ENCODE results near the gene NSUN7.
A peak's percentile ranks its signal among the peaks of the same experiment; 100 is the strongest.
"Not testable (repeated sequence)": the region's sequence is repeated elsewhere in the genome, so short reads cannot be mapped to it uniquely, and the experiment has no call there.

The NSUN7 gene, protein sequence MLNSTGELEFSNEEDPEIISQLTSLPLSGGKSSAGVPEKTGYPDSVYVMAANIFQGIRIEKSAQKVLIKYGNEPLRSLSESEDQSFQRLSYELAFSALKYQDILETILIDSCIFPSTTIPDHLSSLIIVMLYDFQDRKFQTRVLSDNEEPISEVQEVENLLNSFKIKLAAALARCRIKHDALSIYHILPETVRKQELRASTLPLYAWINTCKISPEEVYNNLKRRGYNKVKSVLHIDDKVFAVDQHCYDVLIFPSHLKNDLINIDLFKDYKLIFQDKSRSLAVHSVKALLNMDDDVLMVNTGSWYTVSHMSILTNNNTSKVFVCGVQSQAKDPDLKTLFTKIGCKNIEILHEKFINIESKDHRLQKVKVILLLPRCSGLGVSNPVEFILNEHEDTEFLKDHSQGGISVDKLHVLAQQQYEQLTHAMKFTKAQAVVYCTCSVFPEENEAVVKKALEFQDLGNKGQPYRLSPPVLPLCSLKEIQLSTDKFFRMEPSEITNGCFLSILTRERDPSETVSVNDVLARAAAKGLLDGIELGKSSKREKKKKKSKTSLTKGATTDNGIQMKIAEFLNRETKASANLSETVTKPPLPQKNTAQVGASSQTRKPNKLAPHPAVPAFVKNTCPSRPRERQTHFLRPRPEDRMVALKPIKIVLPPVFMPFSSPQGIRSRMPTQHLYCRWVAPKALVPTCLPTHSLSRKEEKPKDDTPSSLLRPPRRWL

DNA sequence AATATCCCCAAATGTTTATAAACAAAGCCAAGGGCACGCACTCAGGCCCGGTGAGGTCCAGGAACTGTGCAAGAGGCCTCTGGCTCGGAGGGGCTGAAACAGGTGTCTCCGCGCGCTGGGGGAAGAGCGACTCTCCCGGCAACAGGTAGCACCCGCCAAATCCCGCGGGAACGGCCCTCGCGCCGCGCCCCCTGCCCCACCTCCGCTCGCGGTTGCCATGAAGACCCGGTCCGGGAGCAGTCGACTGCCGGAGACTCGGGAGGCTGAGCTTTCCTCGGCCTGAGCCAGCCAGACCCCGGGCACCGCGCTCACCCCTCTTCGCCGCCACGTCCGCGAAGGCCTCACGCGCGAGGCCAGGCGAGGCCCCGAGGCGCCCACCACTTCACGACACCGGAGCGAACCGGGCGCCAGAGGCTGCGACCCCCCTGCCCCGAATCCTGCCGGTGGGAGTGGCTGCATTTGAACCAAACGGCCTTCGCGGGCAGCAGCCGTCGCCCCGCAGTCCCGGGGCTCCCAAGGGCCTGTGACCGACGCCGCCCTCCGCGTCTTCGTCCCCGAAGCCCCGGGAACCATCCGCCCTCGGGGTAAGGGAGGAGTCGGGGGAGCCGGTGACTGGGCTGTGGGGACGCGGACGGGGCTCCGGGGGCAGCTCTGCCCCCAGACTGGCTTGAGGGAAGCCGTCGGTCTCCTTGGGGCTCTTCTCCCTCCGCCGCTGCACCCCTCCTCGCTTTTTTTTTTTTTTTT lies at the start of gene NSUN7:
Gene NSUN7 (plus strand): TSS at position 239 of the 744 bp plus-strand sequence. CDS start 739 bp downstream, outside the sequence.
- DNase-seq: peak; percentile 74

DNA sequence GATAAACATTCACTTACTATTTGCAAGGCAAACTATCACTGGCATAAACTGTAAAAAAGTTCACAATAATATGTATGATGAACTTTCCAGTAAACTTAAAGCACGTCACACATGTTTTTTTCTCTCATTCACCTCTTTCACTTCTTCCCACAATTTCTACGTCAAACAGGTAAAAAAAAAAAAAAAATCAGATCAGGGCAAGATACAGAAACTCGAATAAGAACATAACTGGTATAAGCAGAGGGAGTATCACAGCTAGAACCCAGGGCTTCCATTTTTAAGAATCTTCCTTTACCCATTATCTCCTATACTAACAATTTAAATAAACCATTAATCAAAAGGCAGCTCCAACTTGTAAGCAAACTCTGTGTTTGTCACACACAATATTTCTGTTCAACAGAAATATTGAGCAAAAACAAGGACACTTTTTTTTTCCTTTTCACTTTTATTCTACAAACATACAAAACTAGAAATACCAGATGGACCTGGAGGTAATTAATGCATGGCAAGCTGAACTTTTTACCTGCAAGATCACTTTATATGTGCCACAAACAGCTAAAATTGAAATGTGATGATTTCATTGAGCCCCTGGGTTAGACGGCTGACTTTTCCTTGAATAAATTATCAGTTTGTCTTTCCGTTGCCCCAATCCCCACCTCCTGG lies 47.5 kb upstream of the NSUN7 start:
- DNase-seq: no peak

DNA sequence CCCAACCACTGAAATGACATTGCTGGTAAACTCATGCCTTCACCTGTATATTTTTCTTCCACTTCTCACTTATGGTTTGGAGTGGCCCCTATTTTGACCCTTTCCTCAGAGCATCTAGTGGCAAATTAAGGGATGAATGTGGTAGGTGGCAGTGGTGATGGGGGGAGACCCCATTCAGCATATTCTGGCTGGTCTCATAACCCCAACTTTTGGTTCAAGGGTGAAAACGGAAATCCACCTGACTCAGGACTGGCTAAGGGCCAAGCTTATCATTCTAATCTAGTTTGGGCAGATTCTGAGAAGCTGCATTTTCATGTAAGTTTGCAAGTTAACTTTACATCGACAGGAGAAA lies 47.0 kb upstream of the NSUN7 start:
- no peak for DNase-seq

DNA sequence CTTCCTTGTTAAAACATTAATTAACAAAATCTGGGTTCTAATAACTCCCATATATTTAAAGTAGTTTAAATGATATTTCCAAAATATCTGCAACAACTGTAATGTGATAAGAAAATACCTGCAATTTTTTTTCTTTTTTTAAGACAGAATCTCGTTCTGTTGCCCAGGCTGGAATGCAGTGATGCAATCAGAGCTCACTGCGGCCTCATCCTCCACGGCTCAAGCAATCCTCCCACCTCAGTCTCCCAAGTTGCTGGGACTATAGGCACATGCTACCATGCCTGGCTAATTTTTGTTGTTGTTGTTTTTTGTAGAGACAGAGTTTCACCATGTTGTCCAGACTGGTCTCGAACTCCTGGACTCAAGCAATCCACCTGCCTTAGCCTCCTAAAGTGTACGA lies 45.7 kb upstream of the NSUN7 start:
- DNase-seq: no peak

DNA sequence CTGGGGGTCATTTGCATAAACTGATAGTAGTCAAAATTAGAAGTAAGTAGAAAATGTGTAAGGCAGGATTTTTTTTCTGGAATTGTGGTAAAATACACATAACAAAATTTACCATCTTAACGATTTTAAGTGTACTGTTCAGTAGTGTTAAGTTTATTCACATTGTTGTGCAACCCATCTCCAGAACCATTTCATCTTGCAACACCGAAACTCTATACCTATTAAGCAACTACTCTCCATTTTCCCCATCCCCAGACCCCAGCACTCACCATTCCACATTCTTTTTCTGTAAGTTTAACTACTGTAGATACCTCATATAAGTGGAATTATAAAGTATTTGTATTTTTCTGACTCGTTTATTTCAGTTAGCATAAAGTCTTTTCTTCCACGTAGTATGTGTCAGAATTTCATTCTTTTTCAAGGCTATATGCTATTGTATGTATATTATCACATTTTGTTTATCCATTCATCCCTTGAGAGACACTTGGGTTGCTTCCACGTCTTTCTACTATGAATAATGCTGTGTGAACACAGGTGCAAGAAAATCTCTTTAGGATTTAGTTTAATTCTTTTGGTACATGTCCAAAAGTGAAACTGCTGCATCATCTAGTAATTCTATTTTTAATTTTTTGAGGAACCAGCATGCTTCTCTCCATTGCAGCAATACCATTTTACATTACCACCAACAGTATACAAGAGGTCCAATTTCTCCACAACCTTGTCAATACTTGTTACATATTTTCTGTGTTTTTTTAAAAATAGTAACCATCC lies 39.1 kb upstream of the NSUN7 start:
- DNase-seq: no peak

DNA sequence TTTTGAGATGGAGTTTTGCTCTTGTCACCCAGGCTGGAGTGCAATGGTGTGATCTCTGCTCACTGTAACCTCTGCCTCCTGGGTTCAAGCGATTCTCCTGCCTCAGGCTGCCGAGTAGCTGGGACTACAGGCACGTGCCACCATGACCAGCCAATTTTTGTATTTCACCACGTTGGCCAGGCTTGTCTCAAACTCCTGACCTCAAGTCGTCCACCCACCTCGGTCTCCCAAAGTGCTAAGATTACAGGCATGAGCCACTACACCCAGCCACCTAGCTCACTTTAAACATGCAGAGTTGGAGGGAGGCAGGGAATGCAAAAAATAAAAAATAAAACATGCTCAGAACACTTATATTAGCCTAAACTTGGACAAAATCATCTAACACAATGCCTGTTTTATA lies 36.8 kb upstream of the NSUN7 start:
- not testable (repeated sequence) for DNase-seq

DNA sequence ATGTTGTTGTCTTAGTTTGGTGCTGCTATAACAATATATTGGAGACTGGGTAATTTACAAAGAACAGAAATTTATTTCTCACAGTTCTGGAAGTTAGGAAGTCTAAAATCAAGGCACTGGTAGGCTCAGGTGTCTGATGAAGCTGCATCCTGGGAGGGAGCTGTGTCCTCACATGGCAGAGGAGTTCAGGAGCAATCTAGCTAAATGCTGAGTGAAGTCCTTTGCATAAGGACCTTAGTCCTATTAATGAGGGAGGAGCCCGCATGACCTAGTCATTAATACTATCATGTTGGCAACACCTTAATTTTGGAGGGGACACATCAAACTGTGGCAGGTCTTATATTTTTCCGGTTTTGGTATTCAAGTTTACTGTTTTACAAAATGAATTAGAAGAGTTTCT lies 36.0 kb upstream of the NSUN7 start:
- no peak for DNase-seq

DNA sequence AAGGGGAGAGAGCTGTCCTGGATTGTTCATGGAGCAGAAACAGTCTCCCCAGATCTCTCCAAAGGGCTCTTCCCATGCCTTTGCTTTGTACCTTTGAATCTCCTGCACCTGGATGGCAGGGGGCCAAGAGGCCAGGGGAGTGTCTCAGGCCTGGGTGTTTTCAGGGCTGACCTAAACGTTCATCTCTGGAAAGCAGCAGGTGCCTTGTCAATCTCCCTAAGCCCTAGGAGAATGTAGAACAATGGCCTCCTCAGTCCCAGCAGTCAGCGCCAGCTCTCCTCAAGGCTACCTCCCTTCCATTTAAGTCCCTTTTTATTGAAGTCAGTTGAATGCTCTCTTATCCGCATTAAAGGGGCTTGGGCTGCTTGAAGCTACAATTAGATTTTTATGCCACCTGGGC lies 31.2 kb upstream of the NSUN7 start:
- peak; percentile 21 for DNase-seq

DNA sequence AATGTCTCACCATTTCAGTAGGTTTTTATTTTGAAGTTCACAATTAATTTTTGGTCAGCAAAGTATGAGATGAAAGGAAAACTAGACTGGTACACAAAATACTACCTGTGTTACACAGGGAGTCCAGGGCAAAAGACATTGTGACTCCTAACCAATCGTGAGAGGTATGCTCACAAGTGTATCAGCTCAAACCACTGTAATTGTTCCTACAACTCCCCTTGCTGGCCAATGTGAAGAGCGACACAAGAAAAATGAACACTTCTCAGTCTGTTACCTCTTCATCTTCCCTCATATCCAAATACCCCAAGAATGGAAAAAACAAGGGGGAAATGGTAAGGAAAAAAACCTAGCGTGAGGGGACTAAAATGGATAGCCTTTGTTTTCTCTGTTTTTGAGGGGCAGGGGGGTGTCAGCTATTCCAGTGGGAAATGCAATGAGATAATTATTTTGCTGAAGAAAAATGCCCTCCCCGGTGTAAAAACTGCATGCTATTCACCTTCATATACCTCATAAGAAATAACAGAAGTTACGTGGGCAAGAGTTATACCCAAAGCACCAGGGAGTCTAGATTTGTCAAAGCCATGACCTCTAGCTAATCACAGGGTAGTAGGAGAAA lies 30.6 kb upstream of the NSUN7 start:
- DNase-seq: peak; percentile 63

DNA sequence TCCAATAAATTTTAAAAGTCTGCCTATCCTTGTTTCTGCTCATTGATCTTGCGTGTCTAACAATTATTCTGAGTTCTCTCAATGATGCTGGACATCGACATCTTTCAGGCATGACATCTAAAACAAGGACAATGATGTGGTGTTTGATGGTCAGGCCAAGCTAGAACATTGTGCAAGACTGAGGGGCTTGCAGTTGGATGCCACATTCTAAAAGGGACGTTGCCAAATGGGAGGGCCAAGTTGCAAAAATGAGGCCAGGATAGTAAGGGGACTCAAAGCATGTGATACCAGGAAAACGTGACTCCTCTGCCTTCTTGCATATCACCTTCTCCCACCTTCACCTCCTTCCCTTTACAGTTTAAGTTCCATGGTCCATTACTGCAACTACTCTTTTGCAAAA lies 29.4 kb upstream of the NSUN7 start:
- no peak for DNase-seq

DNA sequence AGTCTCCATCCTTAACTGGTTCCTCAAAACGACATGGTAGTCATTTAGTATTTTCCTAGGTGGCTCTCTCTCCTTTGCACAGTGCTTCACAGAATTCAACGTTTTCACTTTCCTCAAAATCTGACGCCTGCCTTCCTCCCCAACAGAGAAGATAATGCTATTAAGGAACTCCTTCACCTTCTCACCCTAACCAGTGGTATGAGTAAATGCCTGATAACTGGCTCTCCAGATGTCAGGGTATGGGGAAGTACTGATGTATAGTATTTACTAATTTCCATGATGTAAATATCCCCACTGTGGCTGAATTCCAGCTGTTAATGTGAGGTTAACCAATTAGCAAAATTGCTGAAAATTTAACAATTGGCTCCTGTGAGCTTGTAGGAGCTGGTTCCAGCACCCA lies 28.8 kb upstream of the NSUN7 start:
- DNase-seq: no peak

DNA sequence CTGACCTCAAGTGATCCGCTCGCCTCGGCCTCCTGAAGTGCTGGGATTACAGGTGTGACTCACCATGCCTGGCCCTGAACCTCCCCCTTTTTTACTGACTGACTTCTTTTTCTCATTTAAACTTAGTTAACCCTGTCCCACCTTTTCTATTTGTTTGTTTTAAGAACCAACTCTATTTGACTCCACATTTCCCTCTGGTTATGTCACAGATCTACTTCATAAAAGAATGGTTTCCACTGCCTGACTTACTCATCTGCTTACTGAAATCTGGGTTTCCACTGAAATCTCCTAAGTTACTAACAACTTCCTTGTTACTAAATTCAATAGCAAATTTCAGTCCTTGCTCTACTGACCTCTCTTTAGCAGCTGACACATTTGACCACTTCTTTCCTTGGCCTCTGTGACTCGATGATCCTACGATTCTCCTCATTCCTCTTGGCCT lies 28.0 kb upstream of the NSUN7 start:
- DNase-seq: no peak

DNA sequence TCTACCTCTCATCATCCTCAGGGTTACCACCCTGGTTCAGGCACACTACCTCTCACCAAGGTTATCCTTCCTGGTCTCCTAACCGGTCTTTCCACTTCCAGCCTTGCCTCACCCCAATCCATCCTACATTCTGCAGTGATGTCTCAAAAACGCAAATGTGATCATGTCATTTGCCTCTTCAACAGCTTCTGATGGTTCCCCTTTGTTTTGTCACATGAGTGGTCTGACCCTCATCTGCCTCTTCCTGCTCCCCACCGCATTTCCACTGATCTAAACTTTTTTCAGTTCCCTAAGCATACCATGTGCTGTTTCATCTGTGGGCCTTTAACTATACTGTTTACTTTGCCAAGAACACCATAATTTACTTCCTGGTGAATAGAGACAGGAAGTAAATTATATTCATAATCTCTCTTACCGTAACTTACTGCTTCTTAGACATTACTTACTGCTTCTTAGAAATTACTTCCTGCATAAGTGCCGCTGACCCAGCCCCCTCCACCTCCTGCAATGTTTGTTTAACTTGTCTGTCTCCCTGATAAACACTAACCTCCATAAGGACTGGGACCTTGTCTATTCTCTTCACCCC lies 27.1 kb upstream of the NSUN7 start:
- DNase-seq: no peak

DNA sequence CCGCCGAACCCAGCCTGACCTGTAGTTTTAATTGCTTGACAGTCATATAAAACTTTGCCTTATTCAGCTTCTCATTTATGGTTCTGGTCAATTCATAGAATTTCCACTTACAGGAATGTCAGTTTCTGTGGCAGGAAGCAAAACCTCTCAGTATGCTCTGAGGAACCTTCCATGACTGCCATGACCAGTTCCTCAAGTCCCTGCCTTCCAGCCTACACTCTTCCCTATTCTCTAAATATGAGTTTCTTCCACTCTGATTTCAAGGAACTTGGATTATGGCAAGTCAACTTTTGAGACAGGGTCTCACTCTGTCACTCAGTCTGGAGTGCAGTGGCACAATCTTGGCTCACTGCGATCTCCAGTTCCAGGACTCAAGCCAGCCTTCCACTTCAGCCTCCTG lies 26.0 kb upstream of the NSUN7 start:
- no peak for DNase-seq

DNA sequence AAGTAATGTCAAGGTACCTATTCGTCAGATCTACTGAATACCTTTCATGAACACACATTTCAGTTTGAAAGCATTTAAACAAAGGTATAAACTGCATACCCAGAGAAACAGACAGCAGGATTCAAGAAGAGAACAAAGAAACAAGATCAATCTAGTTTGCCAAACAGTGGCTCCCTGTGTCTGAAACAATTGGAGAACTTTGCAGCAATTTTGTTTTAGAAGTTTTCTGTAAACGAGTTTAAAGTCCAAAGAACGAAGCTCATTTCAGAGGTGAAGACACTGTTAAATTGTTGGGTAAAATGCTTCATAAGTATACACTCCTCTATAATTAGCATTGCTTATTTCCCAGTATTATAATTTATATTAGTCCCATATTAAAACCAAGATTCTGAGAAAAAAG lies 21.4 kb upstream of the NSUN7 start:
- no peak for DNase-seq

DNA sequence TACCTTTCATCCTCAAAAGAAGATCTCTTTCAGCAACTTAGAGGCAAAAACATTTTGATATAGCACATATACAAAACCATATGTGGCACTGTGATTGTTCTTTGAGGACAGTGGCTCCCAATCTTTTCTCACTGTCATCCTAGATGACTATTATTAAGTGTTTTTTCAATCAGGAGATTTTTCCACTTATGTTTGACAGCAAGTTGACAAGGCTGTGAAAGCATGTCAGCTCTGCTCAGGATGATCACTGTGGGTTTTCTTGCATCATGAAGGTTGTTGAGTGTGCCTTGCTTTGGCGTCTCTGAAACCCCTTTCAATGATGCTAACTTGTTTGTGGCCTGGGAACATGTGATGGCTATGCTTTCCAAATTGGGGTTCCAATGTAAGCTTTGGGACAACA lies 20.2 kb upstream of the NSUN7 start:
- DNase-seq: no peak

DNA sequence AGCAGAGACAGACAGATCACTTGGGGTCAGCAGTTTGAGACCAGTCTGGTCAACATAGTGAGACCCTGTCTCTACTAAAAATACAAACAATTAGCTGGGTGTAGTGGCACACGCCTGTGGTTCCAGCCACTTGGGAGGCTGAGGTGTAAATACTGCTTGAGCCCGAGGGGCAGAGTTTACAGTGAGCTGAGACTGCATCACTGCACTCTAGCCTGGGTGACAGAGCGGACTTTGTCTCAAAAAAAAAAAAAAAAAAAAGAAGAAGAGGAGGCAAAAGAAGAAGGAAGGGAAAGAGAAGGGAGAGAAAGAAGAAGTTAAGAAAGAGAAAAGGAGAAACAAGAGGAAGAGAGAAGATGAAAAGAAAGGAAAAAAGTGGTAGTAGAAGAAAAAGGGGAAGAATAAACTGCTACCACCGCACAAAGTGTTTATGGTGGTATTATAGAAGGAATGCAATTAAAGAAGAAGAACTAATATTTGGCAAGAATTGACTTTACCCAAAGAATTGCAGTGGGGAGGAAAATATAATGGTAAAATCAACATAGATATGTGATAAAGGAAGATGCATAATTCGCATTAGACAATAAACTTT lies 19.6 kb upstream of the NSUN7 start:
- no peak for DNase-seq

DNA sequence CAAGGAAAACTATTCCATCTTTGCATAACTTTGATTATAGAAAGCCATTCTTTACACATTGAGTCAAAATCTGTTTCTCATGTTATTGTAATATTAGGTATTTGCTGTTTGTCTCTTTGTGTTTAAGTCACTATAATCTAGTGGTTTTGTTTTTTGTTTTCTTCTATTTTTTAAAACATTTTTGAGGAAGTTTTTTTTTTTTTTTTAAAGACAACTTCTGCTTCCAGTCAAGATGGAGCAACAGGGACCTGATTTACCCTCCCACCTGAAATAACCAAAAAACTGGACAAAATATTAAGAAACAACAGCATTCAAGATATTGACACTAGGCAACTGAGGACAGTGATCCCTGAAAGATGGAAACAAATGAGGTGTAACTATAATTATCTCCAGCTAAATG lies 18.4 kb upstream of the NSUN7 start:
- DNase-seq: no peak

DNA sequence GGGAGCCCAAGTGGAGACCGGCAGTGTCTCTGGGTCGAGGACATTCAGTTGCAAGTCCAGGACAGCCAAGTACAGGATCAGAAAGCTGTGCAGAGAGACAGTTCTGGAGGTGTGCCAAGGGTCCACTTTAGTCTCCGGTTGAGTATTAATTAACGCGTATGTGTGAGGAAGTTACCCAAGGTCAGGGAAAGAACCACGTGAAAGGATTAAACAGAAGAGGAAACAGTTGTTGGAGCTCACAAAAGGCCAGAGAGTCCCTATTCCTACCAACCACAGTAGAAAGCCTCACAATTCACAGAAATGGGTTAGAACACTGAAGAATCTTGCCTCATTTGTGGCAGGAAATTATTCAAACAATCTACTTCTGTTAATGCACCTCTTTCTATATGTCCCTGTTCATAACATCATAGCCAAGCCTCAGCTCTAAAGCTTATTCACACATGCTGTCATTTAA lies 17.9 kb upstream of the NSUN7 start:
- peak; percentile 24 for DNase-seq

DNA sequence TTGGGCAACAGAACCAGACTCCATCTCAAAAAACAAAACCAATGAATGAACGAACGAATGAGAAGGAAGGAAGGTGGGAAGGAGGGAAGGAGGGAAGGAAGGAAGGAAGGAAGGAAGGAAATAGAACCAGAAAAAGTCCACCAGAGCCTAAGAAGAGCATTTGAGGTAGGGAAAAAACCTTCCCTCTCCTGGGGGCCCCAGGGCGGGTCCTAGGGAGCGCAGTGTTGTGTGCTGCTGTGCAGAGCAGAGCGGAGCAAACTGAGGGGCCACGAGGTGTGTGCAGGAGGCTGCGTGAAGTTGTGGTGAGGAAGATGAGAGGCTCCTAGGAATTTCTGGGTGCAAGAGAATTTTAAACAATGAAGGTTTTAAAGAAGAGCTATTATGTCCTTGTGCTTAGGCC lies 16.0 kb upstream of the NSUN7 start:
- no peak for DNase-seq

DNA sequence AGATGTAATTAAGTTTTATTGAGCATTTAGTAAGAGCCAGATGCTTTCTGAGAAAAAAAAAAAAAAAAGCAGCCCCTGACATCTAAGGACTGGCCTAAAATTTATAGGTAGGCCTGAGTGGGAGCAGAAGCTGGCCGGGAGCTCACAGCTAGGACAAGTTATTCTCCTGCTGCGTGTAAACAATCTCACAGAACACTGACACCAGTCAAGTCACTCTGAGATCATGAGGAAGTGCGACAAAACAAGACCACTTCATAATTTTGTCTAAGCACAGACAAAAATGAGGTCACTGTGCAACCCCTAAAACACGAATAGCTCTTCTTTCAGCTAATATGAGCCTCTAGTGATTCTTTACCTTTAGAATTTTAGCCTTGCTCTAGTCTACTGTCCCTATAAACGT lies 15.3 kb upstream of the NSUN7 start:
- DNase-seq: no peak

Data from NCI-H510A (cell line).